T-helper 2 cell treated with Interferon-gamma antibody and Interleukin-4, amounts not matched to agents 5 μg/mL and 100 μg/mL, for 36 hours (primary cell): Measurements from ENCODE around the gene CLDN15.
"Not testable (repeated sequence)": the region's sequence is repeated elsewhere in the genome, so short reads cannot be mapped to it uniquely, and the experiment has no call there.

Source experiments
- DNase-seq: peaks from one replicate; pipeline ENCODE4 v3.0.0; 2021; ENCODE audit warnings: low spot score
- H3K27ac Mint-ChIP-seq: one replicate; pipeline ENCODE4 v1.8.0; 2021; ENCODE audit warnings: mild to moderate bottlenecking, mixed read lengths
- H3K27me3 Mint-ChIP-seq: one replicate; pipeline ENCODE4 v1.8.0; 2021; ENCODE audit warnings: low read depth, mixed read lengths
- H3K36me3 Mint-ChIP-seq: one replicate; pipeline ENCODE4 v1.8.0; 2021; ENCODE audit warnings: low read depth, mixed read lengths
- H3K4me1 Mint-ChIP-seq: one replicate; pipeline ENCODE4 v1.8.0; 2021; ENCODE audit warnings: low read depth, mixed read lengths
- H3K4me3 Mint-ChIP-seq: one replicate; pipeline ENCODE4 v1.8.0; 2022; ENCODE audit warnings: mild to moderate bottlenecking, moderate library complexity, mixed read lengths
- H3K9me3 Mint-ChIP-seq: one replicate; pipeline ENCODE4 v1.8.0; 2021; ENCODE audit warnings: mixed read lengths

The CLDN15 gene, protein sequence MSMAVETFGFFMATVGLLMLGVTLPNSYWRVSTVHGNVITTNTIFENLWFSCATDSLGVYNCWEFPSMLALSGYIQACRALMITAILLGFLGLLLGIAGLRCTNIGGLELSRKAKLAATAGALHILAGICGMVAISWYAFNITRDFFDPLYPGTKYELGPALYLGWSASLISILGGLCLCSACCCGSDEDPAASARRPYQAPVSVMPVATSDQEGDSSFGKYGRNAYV

DNA sequence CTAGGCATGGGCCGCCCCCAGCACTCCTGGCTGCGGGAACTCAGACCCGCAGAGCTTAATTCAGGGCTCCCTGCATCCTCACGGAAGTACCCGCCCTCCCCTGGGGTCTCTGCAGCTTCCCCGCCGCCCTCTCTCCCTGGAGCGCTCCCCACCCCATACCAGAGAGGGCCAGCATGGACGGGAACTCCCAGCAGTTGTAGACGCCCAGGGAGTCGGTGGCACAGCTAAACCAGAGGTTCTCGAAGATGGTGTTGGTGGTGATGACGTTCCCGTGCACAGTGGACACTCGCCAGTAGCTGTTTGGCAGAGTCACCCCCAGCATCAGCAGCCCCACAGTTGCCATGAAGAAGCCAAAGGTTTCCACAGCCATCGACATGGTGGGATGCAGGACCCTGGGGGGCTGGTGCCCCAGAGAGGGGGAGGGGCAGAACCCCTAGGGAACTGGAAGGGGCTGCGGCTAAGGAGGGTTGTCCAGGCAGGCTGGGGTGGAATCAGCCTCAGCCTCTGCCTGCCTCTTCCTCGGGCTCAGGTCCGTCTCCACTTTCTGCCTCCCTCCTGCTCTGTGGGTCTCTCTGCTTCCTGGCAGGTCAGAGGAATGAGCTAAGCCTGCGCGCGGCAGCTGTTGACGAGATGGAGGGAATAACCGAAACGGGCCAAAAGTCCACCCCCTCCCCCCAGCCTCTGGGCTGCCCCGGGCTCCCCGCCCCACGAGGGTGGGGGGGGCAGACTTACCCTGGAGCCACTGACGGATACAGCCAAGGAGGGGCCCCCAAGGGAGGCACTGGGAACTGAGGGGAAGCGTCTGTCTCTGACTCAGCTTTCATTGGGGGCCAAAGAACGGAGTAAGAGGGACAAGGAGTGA is at the start of gene CLDN15:
TSS of gene CLDN15 (minus strand) at position 597 of the 862 bp plus-strand sequence. CDS start at position 376, 221 bp downstream.
- no peak for DNase-seq
- H3K27me3 Mint-ChIP-seq, result no peaks in the 10 kb centered on the region
- H3K9me3 Mint-ChIP-seq, result no peaks in the 10 kb centered on the region
- no peak within 1 kb of the TSS for H3K4me3 Mint-ChIP-seq
- no peak within 1 kb of the TSS for H3K27ac Mint-ChIP-seq
- no peaks in the 10 kb centered on the region for H3K4me1 Mint-ChIP-seq
- peaks cover 6% of the 10 kb centered on the region for H3K36me3 Mint-ChIP-seq

DNA sequence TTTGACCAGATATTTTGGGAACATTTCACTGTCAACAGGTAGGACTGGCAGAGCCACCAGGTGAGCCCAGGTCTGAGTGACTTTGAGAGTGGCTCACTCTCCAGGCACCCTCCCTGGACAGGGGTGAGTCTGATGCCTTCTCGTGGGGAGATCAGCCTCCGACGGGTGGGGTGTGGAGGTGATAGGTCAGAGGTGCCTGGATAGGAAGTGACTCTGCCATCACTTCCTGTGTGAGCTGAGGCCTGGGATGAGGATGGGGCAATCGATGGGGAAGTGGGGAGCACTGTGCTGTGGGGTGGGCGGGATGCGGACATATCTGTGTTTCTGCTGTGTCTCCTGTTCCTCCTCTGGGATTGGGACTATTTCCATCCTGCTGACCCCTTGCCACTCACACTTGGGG is 49.4 kb upstream of the CLDN15 start:
- H3K4me3 Mint-ChIP-seq, result no peak overlapping the region
- H3K36me3 Mint-ChIP-seq, result no peaks in the 10 kb centered on the region
- no peaks in the 10 kb centered on the region for H3K9me3 Mint-ChIP-seq
- H3K27ac Mint-ChIP-seq, result no peak overlapping the region
- peaks cover 12% of the 10 kb centered on the region for H3K27me3 Mint-ChIP-seq
- peaks cover 5% of the 10 kb centered on the region for H3K4me1 Mint-ChIP-seq
- no peak for DNase-seq

DNA sequence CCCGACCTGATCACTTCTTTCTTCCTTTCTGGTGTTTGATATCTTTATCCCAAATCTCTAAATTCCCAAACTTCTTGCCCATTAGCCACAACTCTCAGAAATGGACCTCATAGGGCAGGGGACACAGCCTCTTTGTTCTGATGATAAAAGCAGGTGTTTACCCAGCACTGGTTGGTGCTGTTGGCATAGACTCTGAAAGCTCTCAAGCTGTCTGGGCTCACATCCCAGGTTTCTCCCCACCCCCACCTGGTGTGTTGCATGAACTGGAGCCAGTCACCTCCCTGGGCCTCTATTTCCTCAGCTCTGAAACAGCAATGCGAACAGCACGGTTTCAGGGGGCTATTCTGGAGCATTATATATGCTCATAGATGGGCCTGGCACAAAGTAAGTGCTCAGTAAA is 48.3 kb upstream of the CLDN15 start:
- H3K27ac Mint-ChIP-seq, H3K9me3 Mint-ChIP-seq, H3K36me3 Mint-ChIP-seq, DNase-seq, H3K4me1 Mint-ChIP-seq, H3K4me3 Mint-ChIP-seq: not testable (repeated sequence)
- peaks cover 12% of the 10 kb centered on the region for H3K27me3 Mint-ChIP-seq

DNA sequence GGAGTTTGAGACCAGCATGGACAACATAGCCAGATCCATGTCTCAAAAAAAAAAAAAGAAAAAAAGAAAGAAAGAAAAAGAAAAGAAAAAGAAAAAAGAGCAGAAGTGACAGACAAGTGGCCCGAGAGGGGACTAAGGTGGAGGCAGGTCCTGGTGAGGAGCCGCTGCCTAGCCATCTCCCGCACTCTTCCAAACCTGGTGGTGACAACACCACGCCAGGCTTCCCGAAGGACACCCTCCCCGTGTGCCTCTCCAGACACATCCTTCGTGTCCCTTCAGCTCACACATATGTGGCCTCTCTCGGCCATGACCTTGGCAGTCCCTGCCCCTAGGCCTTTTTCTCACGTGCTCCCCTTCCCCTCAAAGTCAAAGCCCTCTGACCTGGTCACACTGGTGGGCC is 47.6 kb upstream of the CLDN15 start:
- DNase-seq, result no peak
- H3K9me3 Mint-ChIP-seq, result no peaks in the 10 kb centered on the region
- H3K36me3 Mint-ChIP-seq, result no peaks in the 10 kb centered on the region
- no peak overlapping the region for H3K27ac Mint-ChIP-seq
- no peak overlapping the region for H3K4me3 Mint-ChIP-seq
- peaks cover 5% of the 10 kb centered on the region for H3K4me1 Mint-ChIP-seq
- H3K27me3 Mint-ChIP-seq, result peaks cover 8% of the 10 kb centered on the region

DNA sequence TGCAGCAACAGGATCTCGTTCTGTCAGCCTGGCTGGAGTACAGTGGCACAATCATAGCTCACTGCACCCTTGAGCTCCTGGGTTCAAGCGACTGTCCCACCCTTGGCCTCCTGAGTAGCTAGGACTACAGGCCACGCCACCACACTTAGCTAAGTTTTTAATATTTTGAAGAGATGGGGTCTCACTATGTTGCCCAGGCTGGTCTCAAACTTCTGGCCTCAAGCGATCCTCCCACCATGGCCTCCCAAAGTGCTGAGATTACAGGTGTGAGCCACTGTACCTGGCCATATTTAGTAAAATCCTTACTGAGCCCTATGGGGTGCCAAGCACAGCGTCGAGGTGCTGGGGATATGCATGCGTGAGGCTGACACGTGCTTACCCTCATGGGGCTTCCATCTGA is 43.3 kb upstream of the CLDN15 start:
- H3K4me1 Mint-ChIP-seq, result not testable (repeated sequence)

DNA sequence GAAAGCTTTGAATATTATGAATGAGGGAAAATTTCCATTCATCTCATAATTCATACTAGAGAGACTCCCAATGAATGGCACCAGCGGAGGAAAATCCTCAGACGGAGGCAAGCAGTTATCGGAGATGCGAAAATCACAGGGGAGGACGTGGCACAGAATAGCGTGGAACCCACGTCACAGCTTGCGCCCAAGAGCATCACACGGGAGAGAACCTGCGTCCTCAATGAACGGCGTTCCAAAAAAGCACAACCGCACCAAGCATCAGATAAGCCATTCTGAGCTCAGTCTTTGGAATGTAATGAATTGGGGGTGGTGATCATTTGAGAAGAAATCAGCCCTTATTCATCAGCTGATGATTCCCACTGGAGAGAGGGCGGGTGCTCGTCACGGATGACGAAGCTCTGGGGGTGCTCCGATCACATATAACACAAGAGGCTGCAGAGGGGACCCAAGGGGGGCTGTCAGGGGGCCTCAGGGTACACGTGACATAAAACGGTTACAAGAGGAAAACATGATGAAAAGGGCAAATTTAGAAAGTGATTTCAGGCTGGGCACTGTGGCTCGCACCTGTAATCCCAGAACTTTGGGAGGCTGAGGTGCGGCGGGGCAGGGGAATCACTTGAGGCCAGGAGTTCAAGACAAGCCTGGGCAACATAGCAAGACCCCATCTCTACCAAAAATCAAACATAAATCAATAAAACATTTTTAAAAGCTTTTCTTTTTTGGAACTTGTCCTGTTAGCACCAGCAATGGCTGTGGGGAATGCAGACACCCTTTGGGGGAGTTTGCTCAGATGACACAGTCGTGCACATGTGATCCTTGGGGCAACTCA is 41.1 kb upstream of the CLDN15 start:
- Mint-ChIP-seq H3K4me3 (no peak overlapping the region), H3K9me3 (no peaks in the 10 kb centered on the region), H3K27me3 (no peaks in the 10 kb centered on the region), H3K27ac (no peak overlapping the region), H3K4me1 (no peaks in the 10 kb centered on the region), H3K36me3 (no peaks in the 10 kb centered on the region)
- DNase-seq, result no peak

More for the DNA sequence above, 43.3 kb upstream of the CLDN15 start:
- not testable (repeated sequence) for H3K27ac Mint-ChIP-seq, H3K27me3 Mint-ChIP-seq, DNase-seq, H3K9me3 Mint-ChIP-seq, H3K4me3 Mint-ChIP-seq, H3K36me3 Mint-ChIP-seq

DNA sequence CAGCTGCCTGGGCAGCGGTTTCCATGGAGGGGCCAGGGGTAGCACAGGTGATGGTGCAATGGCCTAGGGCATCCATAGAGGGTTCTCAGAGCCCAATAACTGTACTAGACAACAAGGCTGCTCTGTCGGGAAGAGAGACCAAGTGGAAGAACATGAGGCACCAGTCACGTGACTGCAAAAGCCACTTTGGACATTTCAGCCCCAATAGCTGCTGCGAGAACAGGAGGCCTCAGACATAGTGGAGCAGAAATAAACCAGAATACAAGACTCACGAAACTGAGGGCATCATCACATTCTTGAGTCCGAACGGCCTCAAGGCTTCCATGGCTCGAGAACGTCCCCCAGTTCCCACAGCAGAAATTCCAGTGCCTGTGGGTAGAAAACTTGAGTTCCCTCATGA is 39.6 kb upstream of the CLDN15 start:
- Mint-ChIP-seq H3K36me3 (no peaks in the 10 kb centered on the region), H3K9me3 (no peaks in the 10 kb centered on the region), H3K27ac (no peak overlapping the region), H3K27me3 (no peaks in the 10 kb centered on the region), H3K4me1 (no peaks in the 10 kb centered on the region), H3K4me3 (no peak overlapping the region)
- no peak for DNase-seq

DNA sequence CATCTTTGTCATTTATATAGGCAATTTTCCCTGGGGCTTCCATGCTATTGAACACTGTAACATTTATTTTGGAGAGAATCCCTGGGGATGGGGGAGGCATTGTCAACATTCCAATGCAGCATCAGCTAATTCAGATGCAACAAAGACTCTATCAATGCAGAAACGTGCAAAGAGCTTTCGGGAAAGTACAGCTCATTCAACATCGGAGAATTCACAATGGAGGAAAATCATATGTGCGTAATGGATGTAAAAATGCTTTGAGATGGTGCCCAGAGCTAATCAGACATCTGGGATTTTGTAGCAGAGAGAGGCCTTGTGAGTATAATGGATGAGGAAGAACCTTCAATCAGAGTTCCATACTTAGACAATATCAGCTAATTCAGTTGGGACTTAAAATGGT is 35.6 kb upstream of the CLDN15 start:
- H3K9me3 Mint-ChIP-seq, result no peaks in the 10 kb centered on the region
- no peaks in the 10 kb centered on the region for H3K27me3 Mint-ChIP-seq
- H3K27ac Mint-ChIP-seq, result no peak overlapping the region
- H3K4me1 Mint-ChIP-seq, result no peaks in the 10 kb centered on the region
- no peak for DNase-seq
- no peaks in the 10 kb centered on the region for H3K36me3 Mint-ChIP-seq
- no peak overlapping the region for H3K4me3 Mint-ChIP-seq

DNA sequence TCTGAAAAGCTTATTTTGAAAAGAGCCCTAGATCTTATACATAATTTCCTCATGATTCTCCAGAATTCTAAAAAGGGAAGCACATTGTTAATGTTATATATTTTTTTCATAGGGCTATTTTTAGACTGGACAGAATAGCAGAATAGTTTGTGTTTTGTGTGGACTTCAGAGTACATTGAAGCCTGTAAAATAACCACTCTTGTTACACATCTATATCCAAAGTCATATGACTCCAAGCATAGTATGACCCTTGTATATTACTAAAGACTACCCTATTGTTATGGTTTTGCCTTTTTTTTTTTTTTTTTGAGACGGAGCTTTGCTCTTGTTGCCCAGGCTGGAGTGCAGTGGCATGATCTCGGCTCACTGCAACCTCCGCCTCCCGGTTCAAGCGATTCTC is 33.4 kb upstream of the CLDN15 start:
- DNase-seq, result no peak
- Mint-ChIP-seq H3K36me3 (no peaks in the 10 kb centered on the region), H3K27me3 (no peaks in the 10 kb centered on the region), H3K4me3 (no peak overlapping the region), H3K27ac (no peak overlapping the region), H3K9me3 (no peaks in the 10 kb centered on the region), H3K4me1 (no peaks in the 10 kb centered on the region)

DNA sequence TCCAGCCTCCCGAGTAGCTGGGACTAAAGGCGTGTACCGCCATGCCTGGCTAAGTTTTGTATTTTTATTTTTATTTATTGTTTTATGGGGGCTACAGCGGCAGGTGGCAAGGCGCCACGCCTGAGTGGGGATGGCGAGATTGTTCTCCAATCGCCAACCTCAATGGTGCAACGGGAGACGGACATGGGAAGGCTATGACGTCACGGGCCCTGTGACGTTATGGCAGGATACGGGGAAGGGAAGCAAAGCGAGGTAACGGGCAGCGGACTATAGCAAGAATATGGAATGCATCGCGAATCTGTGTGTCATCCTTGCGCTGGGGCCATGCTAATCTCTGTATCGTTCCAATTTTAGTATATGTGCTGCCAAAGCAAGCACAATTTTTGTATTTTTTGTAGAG is 32.1 kb upstream of the CLDN15 start:
- no peaks in the 10 kb centered on the region for H3K27me3 Mint-ChIP-seq
- no peak overlapping the region for H3K4me3 Mint-ChIP-seq
- DNase-seq, result no peak
- no peaks in the 10 kb centered on the region for H3K4me1 Mint-ChIP-seq
- no peak overlapping the region for H3K27ac Mint-ChIP-seq
- H3K36me3 Mint-ChIP-seq, result no peaks in the 10 kb centered on the region
- H3K9me3 Mint-ChIP-seq, result no peaks in the 10 kb centered on the region

DNA sequence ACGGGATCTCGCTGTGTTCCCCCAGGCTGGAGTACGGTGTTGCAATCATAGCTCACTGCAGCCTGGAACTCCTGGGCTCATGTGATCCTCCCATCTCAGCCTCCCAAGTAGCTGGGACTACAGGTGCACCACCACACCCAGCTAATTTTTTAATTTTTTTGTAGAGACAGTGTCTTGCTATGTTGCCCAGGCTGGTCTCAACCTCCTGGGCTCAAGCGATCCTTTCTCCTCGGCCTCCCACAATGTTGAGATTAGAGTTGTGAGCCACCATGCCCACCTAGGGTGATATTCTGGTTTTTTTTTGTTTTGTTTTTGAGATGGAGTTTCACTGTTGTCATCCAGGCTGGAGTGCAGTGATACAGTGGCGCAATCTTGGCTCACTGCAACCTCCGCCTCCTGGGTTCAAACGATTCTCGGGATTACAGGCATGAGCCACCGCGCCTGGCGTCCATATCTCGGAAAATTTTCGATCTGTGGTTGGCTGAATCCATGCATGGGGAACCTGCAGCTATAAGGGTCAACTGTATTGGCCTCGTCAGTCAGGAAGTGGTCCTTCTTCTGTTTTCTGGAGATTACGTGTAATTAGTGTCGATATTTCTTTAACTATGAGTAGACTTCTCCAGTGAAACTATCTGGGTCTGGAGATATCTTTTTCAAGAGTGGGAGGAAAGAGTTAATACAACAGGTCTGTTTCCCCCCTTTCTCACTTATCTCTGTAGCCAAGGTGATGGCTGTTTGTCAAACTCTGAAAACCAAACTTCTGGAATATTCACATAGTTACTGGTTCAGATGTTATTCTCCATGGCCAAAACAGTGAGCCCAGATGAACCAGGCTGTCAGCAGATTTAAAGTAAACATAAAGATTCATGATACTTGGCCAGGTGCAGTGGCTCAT is 28.3 kb upstream of the CLDN15 start:
- H3K9me3 Mint-ChIP-seq, result no peaks in the 10 kb centered on the region
- no peaks in the 10 kb centered on the region for H3K36me3 Mint-ChIP-seq
- no peaks in the 10 kb centered on the region for H3K4me1 Mint-ChIP-seq
- no peak overlapping the region for H3K4me3 Mint-ChIP-seq
- H3K27ac Mint-ChIP-seq, result no peak overlapping the region
- no peak for DNase-seq
- H3K27me3 Mint-ChIP-seq, result no peaks in the 10 kb centered on the region

DNA sequence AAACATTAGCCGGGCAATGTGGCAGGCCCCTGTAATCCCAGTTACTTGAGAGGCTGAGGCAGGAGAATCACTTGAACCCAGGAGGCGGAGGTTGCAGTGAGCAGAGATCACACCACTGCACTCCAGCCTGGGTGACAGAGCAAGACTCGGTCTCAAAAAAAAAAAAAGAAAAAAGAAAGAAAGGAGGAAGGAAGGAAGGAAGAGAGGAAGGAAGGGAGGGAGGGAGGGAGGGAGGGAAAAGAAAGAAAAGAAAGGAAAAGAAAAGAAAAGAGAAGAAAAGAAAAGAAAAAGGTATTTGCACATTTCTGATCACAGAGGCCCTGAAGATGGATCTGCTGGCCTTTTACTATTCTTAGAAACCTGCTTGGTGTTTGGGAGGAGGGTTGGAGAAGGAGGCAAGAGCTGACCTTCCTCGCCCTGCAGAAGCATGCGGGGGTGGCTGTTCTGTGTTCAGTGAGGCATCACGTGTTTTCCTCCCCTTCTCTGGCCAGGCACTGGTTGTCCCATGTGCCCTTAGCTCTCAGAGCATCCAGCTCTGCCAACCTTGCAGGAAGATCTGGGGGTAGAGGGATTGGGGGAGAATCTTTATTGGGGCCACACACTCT is 26.6 kb upstream of the CLDN15 start:
- not testable (repeated sequence) for H3K4me3 Mint-ChIP-seq, H3K36me3 Mint-ChIP-seq, DNase-seq, H3K9me3 Mint-ChIP-seq, H3K27me3 Mint-ChIP-seq, H3K4me1 Mint-ChIP-seq, H3K27ac Mint-ChIP-seq

DNA sequence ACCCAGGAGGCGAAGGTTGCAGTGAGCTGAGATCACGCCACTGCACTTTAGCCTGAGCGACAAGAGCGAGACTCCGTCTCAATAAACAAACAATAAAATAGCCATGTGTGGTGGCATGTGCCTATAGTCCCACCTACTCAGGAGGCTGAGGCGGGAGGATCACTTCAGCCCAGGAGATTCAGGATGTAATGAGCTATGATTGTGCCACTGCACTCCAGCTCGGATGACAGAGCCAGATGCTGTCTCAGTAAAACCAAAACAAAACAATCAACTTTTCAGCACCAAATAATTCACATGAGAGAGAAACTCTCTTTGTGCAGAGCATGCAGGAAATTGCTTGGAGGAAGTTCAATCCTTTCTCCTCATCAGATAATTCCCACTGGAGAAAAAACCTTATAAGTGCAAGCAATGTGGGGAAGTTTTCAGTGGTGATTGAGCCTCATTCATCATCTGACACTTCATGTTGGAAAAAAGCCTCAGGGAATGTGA is 20.7 kb upstream of the CLDN15 start:
- H3K27ac Mint-ChIP-seq, result no peak overlapping the region
- H3K36me3 Mint-ChIP-seq, result no peaks in the 10 kb centered on the region
- H3K9me3 Mint-ChIP-seq, result no peaks in the 10 kb centered on the region
- no peaks in the 10 kb centered on the region for H3K4me1 Mint-ChIP-seq
- DNase-seq, result no peak
- H3K4me3 Mint-ChIP-seq, result no peak overlapping the region
- peaks cover 3% of the 10 kb centered on the region for H3K27me3 Mint-ChIP-seq
